ENCODE results near the gene CD200. TPM values are rescaled to one million over a fixed set of nuclear protein-coding genes. Genes with fewer than 3 reads are reported as not detected.

The CD200 gene
- total and polyA plus RNA-seq, 10 of the 15 experiments (the other 5 are each of a cell fraction or from before 2014, with no cell fraction given): 21.2 to 84.3 (median 33.2) TPM

GRCh38 chr3:112373924-112374323 lies 41.0 kb downstream of the CD200 start:
- Histone ChIP-seq H3K9ac (ENCODE audit: control insufficient read depth, insufficient read depth, low read length) (no peak overlapping the region), H3K4me1 (ENCODE audit: control insufficient read depth, insufficient read depth, low read length) (no peaks in the 10 kb centered on the region), H3K27me3 (replicated peaks in 1 of 2; ENCODE audit: control insufficient read depth in 2 of 2, insufficient read depth in 2 of 2, low read length in 1 of 2) (no peaks in the 10 kb centered on the region), H2AFZ (ENCODE audit: control insufficient read depth, low read depth, low read length) (no peak overlapping the region), H4K20me1 (ENCODE audit: control insufficient read depth, insufficient read depth) (no peaks in the 10 kb centered on the region), H3K4me3 (no peak overlapping the region), H3K4me2 (ENCODE audit: control insufficient read depth, insufficient read depth) (no peak overlapping the region), H3K36me3 (ENCODE audit: control insufficient read depth in 2 of 2, insufficient read depth in 2 of 2, low read length in 1 of 2) (no peaks in the 10 kb centered on the region; a peak in 1 of 4 replicates), H3K9me3 (replicated peaks; ENCODE audit: control insufficient read depth, insufficient read depth, low read length) (no peaks in the 10 kb centered on the region), H3K79me2 (ENCODE audit: control insufficient read depth, insufficient read depth, low read length) (no peaks in the 10 kb centered on the region), H3K27ac (ENCODE audit: control insufficient read depth, insufficient read depth) (no peak overlapping the region)
- BruUV-seq (replicated peaks): no TSS peak
- FAIRE-seq (no peak), DNase-seq (ENCODE audit: low read depth, low spot score) (no peak), ATAC-seq (no peak)
- ChIA-PET RAD21 (ENCODE audit: unreplicated experiment) (no interaction called here), POLR2A (interaction anchor here (2.9 kb wide), 1 partner anchor 9 kb away, joined by 10 read pairs; no protein-coding TSS in a partner anchor), SMC1A (ENCODE audit: uncharacterized antibody, unreplicated experiment) (interaction anchor here (0.6 to 1.2 kb wide), 4 partner anchors 8 to 237 kb away, joined by 3 to 4 read pairs (median 4); no protein-coding TSS in a partner anchor), CTCF (no interaction called here)
- TF ChIP-seq NR2C2 (IDR thresholded peaks at IDR 0.05; ENCODE audit: borderline replicate concordance, control insufficient read depth, insufficient read length, low read depth) (no peak), NFYB (IDR thresholded peaks at IDR 0.05; ENCODE audit: insufficient read depth, low read depth, low read length) (no peak), CEBPZ (IDR thresholded peaks at IDR 0.05; ENCODE audit: low read depth, low read length) (no peak), BCL3 (IDR thresholded peaks at IDR 0.05; ENCODE audit: borderline replicate concordance, insufficient read depth, low read depth, low read length, poor library complexity, severe bottlenecking) (no peak), TCF12 (IDR thresholded peaks at IDR 0.05; ENCODE audit: low read depth, low read length) (no peak), GABPA (IDR thresholded peaks at IDR 0.05; ENCODE audit: low read depth) (no peak)
- WGBS (ENCODE audit: insufficient coverage, insufficient replicate concordance, low lambda C conversion rate, missing lambda C conversion rate): 78% methylated on average over 2 of the region's 2 CpGs
- intact Hi-C loops (cut with micrococcal nuclease; ENCODE audit: unreplicated experiment): no loop called here
- in situ Hi-C loops (cut with MboI): no loop called here

Data from GM12878 (cell line).